HCT116 (cell line): ENCODE measurements around the gene PEX1. TPM values are rescaled to one million over a fixed set of nuclear protein-coding genes. Genes with fewer than 3 reads are reported as not detected.

Experiments
- ATAC-seq: fragments of 200-7000 bp; cut with Tn5 transposase; 2 replicates; pipeline ENCODE4 v1.9.1; 2020; ENCODE audit warnings: mild to moderate bottlenecking, moderate library complexity
- BruUV-seq: library from RNA; stranded (reverse); fragments of 400-500 nt; replicated peaks from 2 replicates; lab custom pipeline; 2021; lab: Mats Ljungman, UMichigan
- CTCF ChIA-PET: fragments of 300-600 bp; sonication (Branson Sonifier 250); formaldehyde crosslinking; loops from one replicate; lab custom pipeline; 2021; ENCODE audit warnings: antibody characterized with exemption; lab: Charles Lee
- POLR2A ChIA-PET: fragments of 300-600, 350-600 bp; sonication (Branson Sonifier 250); formaldehyde crosslinking; loops from one replicate; lab custom pipeline; 2021; ENCODE audit warnings: antibody characterized with exemption; lab: Charles Lee
- RAD21 ChIA-PET, 2 experiments: fragments of 300-600 bp; sonication (Branson Sonifier 250); formaldehyde crosslinking; loops; one replicate each; lab custom pipeline; 2023; ENCODE audit warnings: low total read pairs in 2 of 2; ENCODE audit not compliant: uncharacterized antibody in 2 of 2, unreplicated experiment in 2 of 2, low non-redundant PET in 1 of 2; lab: Charles Lee
- DNase-seq: peaks from one replicate; pipeline ENCODE4 v3.0.0-alpha.2; 2010; ENCODE audit warnings: low read depth, low spot score
- H2AFZ ChIP-seq: fragments of 200-600 bp; shearing (Covaris generic), sonication (generic); 2 replicates; pipeline ENCODE4 v1.6.1; 2017; ENCODE audit warnings: low read depth, mixed run types, mixed read lengths, antibody characterized with exemption, low read length; ENCODE audit not compliant: poor library complexity, severe bottlenecking
- H3K27ac ChIP-seq: 2 replicates; pipeline ENCODE4 v1.5.1; 2012; ENCODE audit warnings: low read depth, low read length
- H3K27me3 ChIP-seq: fragments of 200-600 bp; sonication (generic); 2 replicates; pipeline ENCODE4 v1.6.1; 2016; ENCODE audit warnings: mixed run types, low read length, mixed read lengths; ENCODE audit not compliant: insufficient read depth
- H3K36me3 ChIP-seq, 2 experiments: fragments of 200-500 bp in 1 of 2; fragments of 200-600 bp in 1 of 2; sonication (Bioruptor generic) in 1 of 2; sonication (generic) in 1 of 2; 2 replicates each; pipeline versions ENCODE4 v1.5.1 to v1.6.1; 2014 to 2016; ENCODE audit warnings: low read length in 2 of 2, inconsistent platforms in 1 of 2, mixed read lengths in 1 of 2, mixed run types in 1 of 2; ENCODE audit not compliant: insufficient read depth in 2 of 2, control insufficient read depth in 1 of 2
- H3K4me1 ChIP-seq, 2 experiments: fragments of 200-600 bp in 1 of 2; sonication (generic) in 1 of 2; 2 replicates each; pipeline versions ENCODE4 v1.5.1 to v1.6.1; 2012 to 2017; ENCODE audit warnings: low read length in 2 of 2, inconsistent platforms in 1 of 2, mild to moderate bottlenecking in 1 of 2, mixed read lengths in 1 of 2, mixed run types in 1 of 2, moderate library complexity in 1 of 2; ENCODE audit not compliant: insufficient read depth in 2 of 2, control insufficient read depth in 1 of 2
- H3K4me2 ChIP-seq: fragments of 200-600 bp; sonication (generic); 2 replicates; pipeline ENCODE4 v1.6.1; 2017; ENCODE audit warnings: mixed run types, low read length, mixed read lengths
- H3K4me3 ChIP-seq, 2 experiments: fragments of 200-600 bp in 1 of 2; sonication (generic) in 1 of 2; replicated peaks in 1 of 2; 2 replicates each; pipeline ENCODE4 v1.5.1; 2011 to 2016; ENCODE audit warnings: low read length in 2 of 2, control low read depth in 1 of 2, low read depth in 1 of 2, mild to moderate bottlenecking in 1 of 2, mixed read lengths in 1 of 2, mixed run types in 1 of 2
- H3K79me2 ChIP-seq: fragments of 200-600 bp; sonication (generic); 2 replicates; pipeline ENCODE4 v1.6.1; 2017; ENCODE audit warnings: mild to moderate bottlenecking, mixed run types, low read length, moderate library complexity, mixed read lengths; ENCODE audit not compliant: insufficient read depth
- H3K9ac ChIP-seq: fragments of 200-600 bp; sonication (generic); 2 replicates; pipeline ENCODE4 v1.6.1; 2016; ENCODE audit warnings: low read length, mixed read lengths
- H3K9me2 ChIP-seq: fragments of 200-600 bp; sonication (generic), shearing (Covaris generic); 2 replicates; pipeline ENCODE4 v1.6.1; 2017; ENCODE audit warnings: mixed run types, mild to moderate bottlenecking, moderate library complexity; ENCODE audit not compliant: insufficient read depth
- H3K9me3 ChIP-seq, 2 experiments: fragments of 200-500 bp in 1 of 2; fragments of 200-600 bp in 1 of 2; sonication (Bioruptor generic) in 1 of 2; sonication (generic) in 1 of 2; 2 replicates each; pipeline ENCODE4 v1.6.1; 2014 to 2017; ENCODE audit warnings: low read length in 2 of 2, mixed read lengths in 2 of 2, inconsistent platforms in 1 of 2, low read depth in 1 of 2, mild to moderate bottlenecking in 1 of 2, mixed run types in 1 of 2, moderate library complexity in 1 of 2; ENCODE audit not compliant: control insufficient read depth in 1 of 2, insufficient read depth in 1 of 2
- H4K20me1 ChIP-seq: fragments of 200-600 bp; sonication (generic), shearing (Covaris generic); 2 replicates; pipeline ENCODE4 v1.6.1; 2017; ENCODE audit warnings: mixed run types, mild to moderate bottlenecking, moderate library complexity; ENCODE audit not compliant: insufficient read depth
- CBX3 ChIP-seq: IDR thresholded peaks from 2 replicates; pipeline ENCODE4 v1.6.1; 2012; ENCODE audit warnings: low read depth
- EGR1 ChIP-seq: IDR thresholded peaks from 2 replicates; pipeline ENCODE4 v1.6.1; 2012; ENCODE audit warnings: low read depth
- ELF1 ChIP-seq: IDR thresholded peaks from 2 replicates; pipeline ENCODE4 v1.6.1; 2012; ENCODE audit warnings: low read depth, borderline replicate concordance
- POLR2A ChIP-seq: IDR thresholded peaks from 2 replicates; pipeline ENCODE4 v1.7.0; 2011; ENCODE audit warnings: borderline replicate concordance; ENCODE audit not compliant: insufficient read depth, insufficient read length; ENCODE audit errors: extremely low read depth
- POLR2AphosphoS5 ChIP-seq: IDR thresholded peaks from 2 replicates; pipeline ENCODE4 v1.6.1; 2011; ENCODE audit warnings: mild to moderate bottlenecking, low read depth, low read length, moderate library complexity
- SP1 ChIP-seq: IDR thresholded peaks from 2 replicates; pipeline ENCODE4 v1.6.1; 2012; ENCODE audit warnings: low read depth
- SRF ChIP-seq: IDR thresholded peaks from 2 replicates; pipeline ENCODE4 v1.6.1; 2012; ENCODE audit warnings: low read depth
- ZFX ChIP-seq: fragments of 450-650 bp; IDR thresholded peaks from 2 replicates; pipeline ENCODE4 v1.6.1; 2017
- ZNF274 ChIP-seq: fragments of 200-500 bp; sonication (Bioruptor generic); IDR thresholded peaks from 2 replicates; pipeline ENCODE4 v1.6.1; 2014; ENCODE audit warnings: mild to moderate bottlenecking, low read depth, low read length, inconsistent platforms
- intact Hi-C: fragments of 100-400 bp; cut with micrococcal nuclease; formaldehyde crosslinking; loops from 2 replicates; pipeline ENCODE4 v1.10.0; 2022
- total RNA-seq: library from RNA; stranded (reverse); gene quantifications from one replicate; pipeline ENCODE4 v1.2.1, GENCODE V29; 2021; ENCODE audit not compliant: unreplicated experiment
- TF ChIP-seq, protein P1 (sequence below): IDR thresholded peaks from 2 replicates; pipeline ENCODE4 v1.6.1; 2012
- TF ChIP-seq, protein P2 (sequence below): IDR thresholded peaks from 2 replicates; pipeline ENCODE4 v1.6.1; 2012; ENCODE audit warnings: low read depth
- TF ChIP-seq, protein P3 (sequence below), 3 experiments: fragments of 200-600 bp in 1 of 3; sonication (generic) in 1 of 3; IDR thresholded peaks in 2 of 3; conservative IDR thresholded peaks in 1 of 3; 2 replicates each; pipeline ENCODE4 v1.5.1; 2012 to 2017; ENCODE audit warnings: low read depth in 2 of 3, low read length in 2 of 3, antibody characterized with exemption in 1 of 3, borderline replicate concordance in 1 of 3, control low read depth in 1 of 3, mild to moderate bottlenecking in 1 of 3, mixed read lengths in 1 of 3, mixed run types in 1 of 3, moderate library complexity in 1 of 3; ENCODE audit not compliant: insufficient read depth in 1 of 3

Gene PEX1
- total RNA-seq, 1 experiment from 2014 or later = 13.1 TPM

DNA sequence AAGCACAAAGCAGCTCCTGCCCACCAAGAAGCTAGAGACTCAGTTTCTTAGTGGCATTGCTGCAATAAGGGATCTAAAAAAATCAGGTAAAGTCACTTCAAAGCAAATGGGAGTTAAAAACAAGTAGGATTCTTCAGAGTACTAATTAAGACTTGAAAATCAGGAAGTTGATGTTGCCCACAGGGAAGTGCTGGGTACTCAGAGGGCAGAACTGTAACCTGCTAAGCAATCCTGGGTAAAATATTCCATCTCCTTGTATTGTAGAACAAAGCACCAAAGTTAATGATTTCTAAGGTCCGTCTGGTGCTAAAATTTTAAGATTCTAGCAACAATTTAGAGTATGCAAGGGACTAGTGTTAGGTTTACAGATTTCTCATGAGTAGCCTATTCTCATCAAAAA, 8.3 kb downstream of the PEX1 start:
- Histone ChIP-seq H3K4me2 (no peak overlapping the region), H3K9ac (no peak overlapping the region), H4K20me1 (no peaks in the 10 kb centered on the region), H3K9me3 (no peaks in the 10 kb centered on the region), H3K4me1 (peaks cover 0 to 3% of the 10 kb centered on the region in 2 experiments; a peak in 1 of 4 replicates), H3K9me2 (no peaks in the 10 kb centered on the region), H3K4me3 (no peak overlapping the region), H3K27me3 (no peaks in the 10 kb centered on the region), H3K79me2 (no peaks in the 10 kb centered on the region; the same call in 1 of the 2 replicates), H3K27ac (no peak overlapping the region), H2AFZ (no peak overlapping the region), H3K36me3 (peaks cover 0 to 6% of the 10 kb centered on the region in 2 experiments; a peak in 1 of 4 replicates)
- no peak for ATAC-seq
- no TSS peak for BruUV-seq
- no peak for DNase-seq
- intact Hi-C loops = no loop called here
- RAD21 ChIA-PET = no interaction called here
- POLR2A ChIA-PET = no interaction called here
- TF ChIP-seq ZNF274 = no peak
- TF ChIP-seq EGR1 = no peak
- no peak for TF ChIP-seq ELF1
- TF ChIP-seq CBX3 = no peak
- TF ChIP-seq POLR2A = no peak
- TF ChIP-seq ZFX = no peak
- TF ChIP-seq SP1 = no peak
- no peak for TF ChIP-seq SRF
- no peak for TF ChIP-seq POLR2AphosphoS5
- TF ChIP-seq, protein P1, sequence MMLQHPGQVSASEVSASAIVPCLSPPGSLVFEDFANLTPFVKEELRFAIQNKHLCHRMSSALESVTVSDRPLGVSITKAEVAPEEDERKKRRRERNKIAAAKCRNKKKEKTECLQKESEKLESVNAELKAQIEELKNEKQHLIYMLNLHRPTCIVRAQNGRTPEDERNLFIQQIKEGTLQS = no peak
- TF ChIP-seq, protein P2, sequence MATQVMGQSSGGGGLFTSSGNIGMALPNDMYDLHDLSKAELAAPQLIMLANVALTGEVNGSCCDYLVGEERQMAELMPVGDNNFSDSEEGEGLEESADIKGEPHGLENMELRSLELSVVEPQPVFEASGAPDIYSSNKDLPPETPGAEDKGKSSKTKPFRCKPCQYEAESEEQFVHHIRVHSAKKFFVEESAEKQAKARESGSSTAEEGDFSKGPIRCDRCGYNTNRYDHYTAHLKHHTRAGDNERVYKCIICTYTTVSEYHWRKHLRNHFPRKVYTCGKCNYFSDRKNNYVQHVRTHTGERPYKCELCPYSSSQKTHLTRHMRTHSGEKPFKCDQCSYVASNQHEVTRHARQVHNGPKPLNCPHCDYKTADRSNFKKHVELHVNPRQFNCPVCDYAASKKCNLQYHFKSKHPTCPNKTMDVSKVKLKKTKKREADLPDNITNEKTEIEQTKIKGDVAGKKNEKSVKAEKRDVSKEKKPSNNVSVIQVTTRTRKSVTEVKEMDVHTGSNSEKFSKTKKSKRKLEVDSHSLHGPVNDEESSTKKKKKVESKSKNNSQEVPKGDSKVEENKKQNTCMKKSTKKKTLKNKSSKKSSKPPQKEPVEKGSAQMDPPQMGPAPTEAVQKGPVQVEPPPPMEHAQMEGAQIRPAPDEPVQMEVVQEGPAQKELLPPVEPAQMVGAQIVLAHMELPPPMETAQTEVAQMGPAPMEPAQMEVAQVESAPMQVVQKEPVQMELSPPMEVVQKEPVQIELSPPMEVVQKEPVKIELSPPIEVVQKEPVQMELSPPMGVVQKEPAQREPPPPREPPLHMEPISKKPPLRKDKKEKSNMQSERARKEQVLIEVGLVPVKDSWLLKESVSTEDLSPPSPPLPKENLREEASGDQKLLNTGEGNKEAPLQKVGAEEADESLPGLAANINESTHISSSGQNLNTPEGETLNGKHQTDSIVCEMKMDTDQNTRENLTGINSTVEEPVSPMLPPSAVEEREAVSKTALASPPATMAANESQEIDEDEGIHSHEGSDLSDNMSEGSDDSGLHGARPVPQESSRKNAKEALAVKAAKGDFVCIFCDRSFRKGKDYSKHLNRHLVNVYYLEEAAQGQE = no peak
- TF ChIP-seq, protein P3, sequence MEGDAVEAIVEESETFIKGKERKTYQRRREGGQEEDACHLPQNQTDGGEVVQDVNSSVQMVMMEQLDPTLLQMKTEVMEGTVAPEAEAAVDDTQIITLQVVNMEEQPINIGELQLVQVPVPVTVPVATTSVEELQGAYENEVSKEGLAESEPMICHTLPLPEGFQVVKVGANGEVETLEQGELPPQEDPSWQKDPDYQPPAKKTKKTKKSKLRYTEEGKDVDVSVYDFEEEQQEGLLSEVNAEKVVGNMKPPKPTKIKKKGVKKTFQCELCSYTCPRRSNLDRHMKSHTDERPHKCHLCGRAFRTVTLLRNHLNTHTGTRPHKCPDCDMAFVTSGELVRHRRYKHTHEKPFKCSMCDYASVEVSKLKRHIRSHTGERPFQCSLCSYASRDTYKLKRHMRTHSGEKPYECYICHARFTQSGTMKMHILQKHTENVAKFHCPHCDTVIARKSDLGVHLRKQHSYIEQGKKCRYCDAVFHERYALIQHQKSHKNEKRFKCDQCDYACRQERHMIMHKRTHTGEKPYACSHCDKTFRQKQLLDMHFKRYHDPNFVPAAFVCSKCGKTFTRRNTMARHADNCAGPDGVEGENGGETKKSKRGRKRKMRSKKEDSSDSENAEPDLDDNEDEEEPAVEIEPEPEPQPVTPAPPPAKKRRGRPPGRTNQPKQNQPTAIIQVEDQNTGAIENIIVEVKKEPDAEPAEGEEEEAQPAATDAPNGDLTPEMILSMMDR (IDR thresholded peaks at IDR 0.05 in 2 of 3, conservative IDR thresholded peaks at IDR 0.05 in 1 of 3; ENCODE audit: borderline replicate concordance in 1 of 3, insufficient read depth in 1 of 3, low read depth in 2 of 3, low read length in 2 of 3) = no peak
- CTCF ChIA-PET = interaction anchor here (1.6 kb wide), 1 partner anchor 59 kb away, joined by 4 read pairs; no protein-coding TSS in a partner anchor
